Erythroblast (primary cell): ENCODE results near the gene CBFA2T2.

Experiments used
- GATA1 ChIP-seq: IDR thresholded peaks from 2 replicates; pipeline ENCODE4 v1.6.1; 2011; ENCODE audit warnings: low read depth, mild to moderate bottlenecking, control low read depth, low read length, moderate library complexity
- POLR2A ChIP-seq: IDR thresholded peaks from 2 replicates; pipeline ENCODE4 v1.6.1; 2011; ENCODE audit warnings: mild to moderate bottlenecking, low read length

GRCh38 chr20:33651562-33652048, 161.7 kb downstream of the CBFA2T2 start:
- TF ChIP-seq POLR2A (no peak), GATA1 (no peak)
